SH-SY5Y (cell line): ENCODE data around the gene USP7.

Experiments used
- GATA2 ChIP-seq: IDR thresholded peaks from 2 replicates; pipeline ENCODE4 v1.6.1; 2011; ENCODE audit warnings: mild to moderate bottlenecking, low read depth, low read length
- GATA3 ChIP-seq: IDR thresholded peaks from 2 replicates; pipeline ENCODE4 v1.6.1; 2011; ENCODE audit warnings: low read depth, mild to moderate bottlenecking, low read length, moderate library complexity

GRCh38 chr16:8846401-8846932 lies 117.2 kb downstream of the USP7 start:
- TF ChIP-seq GATA2 (no peak), GATA3 (no peak)
